Endothelial cell of umbilical vein (primary cell): ENCODE measurements around the gene COL17A1.
A peak's percentile ranks its signal among the peaks of the same experiment; 100 is the strongest.

Experiments used
- CTCF ChIP-seq, 2 donors: IDR thresholded peaks; 1 replicate in 1 of 2; 2 replicates in 1 of 2; pipeline ENCODE4 v1.5.1; 2011; ENCODE audit warnings: low read length in 2 of 2, mild to moderate bottlenecking in 2 of 2, moderate library complexity in 2 of 2, control low read depth in 1 of 2, inconsistent platforms in 1 of 2, low read depth in 1 of 2; ENCODE audit not compliant: insufficient read depth in 1 of 2; ENCODE audit errors: extremely low read depth in 1 of 2
- EZH2 ChIP-seq: IDR thresholded peaks from 2 replicates; pipeline ENCODE4 v1.6.1; 2012; ENCODE audit warnings: borderline replicate concordance, low read depth, mild to moderate bottlenecking, moderate library complexity, low read length, inconsistent platforms; ENCODE audit not compliant: severe bottlenecking
- FOS ChIP-seq: IDR thresholded peaks from 2 replicates; pipeline ENCODE4 v1.6.1; 2011; ENCODE audit warnings: mild to moderate bottlenecking, low read length, moderate library complexity, borderline replicate concordance; ENCODE audit not compliant: insufficient read depth
- POLR2A ChIP-seq: IDR thresholded peaks from 2 replicates; pipeline ENCODE4 v1.6.1; 2012; ENCODE audit warnings: low read depth, mild to moderate bottlenecking, control low read depth, low read length
- POLR2AphosphoS5 ChIP-seq: IDR thresholded peaks from 2 replicates; pipeline ENCODE4 v1.6.1; 2012; ENCODE audit warnings: low read depth, mild to moderate bottlenecking, control low read depth, low read length, moderate library complexity; ENCODE audit not compliant: insufficient read depth

DNA sequence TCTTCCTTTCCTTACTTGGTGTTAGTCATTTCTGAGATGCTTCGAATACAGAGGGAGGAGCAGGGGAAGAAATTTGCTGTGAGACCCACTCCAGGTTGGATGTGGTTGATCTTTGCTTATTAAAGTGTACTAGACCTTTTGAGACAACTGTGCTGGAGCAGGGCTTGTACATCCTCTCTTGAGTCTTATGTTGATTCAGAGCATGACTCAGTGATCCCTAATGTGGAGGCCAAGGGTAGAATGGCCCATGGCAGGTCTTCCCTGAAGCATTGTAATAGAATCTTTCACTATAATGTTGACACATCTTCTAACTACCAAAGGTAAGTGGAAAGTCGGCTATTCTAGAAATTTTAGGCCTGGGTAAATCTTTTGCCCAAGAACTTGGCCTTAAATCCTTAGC lies 19.2 kb upstream of the COL17A1 start:
- TF ChIP-seq POLR2AphosphoS5 (no peak), CTCF (IDR thresholded peaks at IDR 0.05; ENCODE audit: extremely low read depth in 1 of 2, insufficient read depth in 1 of 2, low read depth in 1 of 2, low read length in 2 of 2) (no peak), POLR2A (no peak), FOS (peak; percentile 42), EZH2 (no peak)
